Measurements from ENCODE around the gene ASF1B. TPM values are rescaled to one million over a fixed set of nuclear protein-coding genes. Genes with fewer than 3 reads are reported as not detected.

The ASF1B gene
- total and polyA plus RNA-seq, 2 donors (not counting 3 experiments of a cell fraction or from before 2014, with no cell fraction given), result 39.1 to 42.4 TPM

- no peaks in the 10 kb centered on the region for H4K20me1 ChIP-seq (replicated peaks; ENCODE audit: control insufficient read depth, extremely low read depth, insufficient read depth, low read length)
- no peak overlapping the region for H3K4me2 ChIP-seq (ENCODE audit: insufficient read depth, low read length)
- H3K9me3 ChIP-seq (replicated peaks; ENCODE audit: control insufficient read depth, insufficient read depth, low read length), result no peaks in the 10 kb centered on the region
- no peak for FAIRE-seq
- no peaks in the 10 kb centered on the region for H3K9me1 ChIP-seq (replicated peaks; ENCODE audit: control insufficient read depth, extremely low read depth, insufficient read depth, low read length)
- no TSS peak for BruUV-seq (replicated peaks)
- no peak for DNase-seq (ENCODE audit: low read depth, low spot score)
- no peaks in the 10 kb centered on the region for H3K27me3 ChIP-seq (ENCODE audit: control insufficient read depth in 2 of 2, insufficient read depth in 2 of 2, low read length in 2 of 2)
- intact Hi-C loops (cut with micrococcal nuclease) (no loop called here), dilution Hi-C loops (cut with MboI; ENCODE audit: extremely low pct_ligation_motif_present, low sequenced_read_pairs) (no loop called here)
- H2AFZ ChIP-seq (ENCODE audit: low read depth, low read length), result no peak overlapping the region
- no peak overlapping the region for H3K27ac ChIP-seq (ENCODE audit: insufficient read depth, low read depth, low read length)
- POLR2A ChIA-PET, result no interaction called here
- H3K36me3 ChIP-seq (ENCODE audit: control insufficient read depth in 2 of 2, extremely low read depth in 1 of 2, insufficient read depth in 2 of 2, low read length in 2 of 2), result peaks cover 0 to 9% of the 10 kb centered on the region in 2 experiments
- CTCF ChIA-PET, result no interaction called here
- H3K79me2 ChIP-seq (ENCODE audit: control insufficient read depth, insufficient read depth, low read length), result no peaks in the 10 kb centered on the region
- H3K4me1 ChIP-seq (ENCODE audit: control insufficient read depth, extremely low read depth, insufficient read depth, low read length), result peaks cover 7% of the 10 kb centered on the region
- H3K4me3 ChIP-seq (replicated peaks in 1 of 3; ENCODE audit: insufficient read depth in 1 of 3, low read depth in 1 of 3, low read length in 3 of 3), result no peak overlapping the region
- TF ChIP-seq POLR2AphosphoS5 (IDR thresholded peaks at IDR 0.05; ENCODE audit: insufficient read depth, low read depth, low read length) (no peak), EZH2 (IDR thresholded peaks at IDR 0.05; ENCODE audit: borderline replicate concordance, low read depth, low read length, severe bottlenecking) (no peak), JUN (IDR thresholded peaks at IDR 0.05; ENCODE audit: borderline replicate concordance, insufficient read depth, insufficient read length, low read depth) (no peak)
- H3K9ac ChIP-seq (replicated peaks; ENCODE audit: extremely low read depth, insufficient read depth, low read length), result no peak overlapping the region
Measured at GRCh38 chr19:14086098-14086497, 50.3 kb downstream of the ASF1B start.

- no peaks in the 10 kb centered on the region for H3K27me3 ChIP-seq (ENCODE audit: control insufficient read depth in 2 of 2, insufficient read depth in 2 of 2, low read length in 2 of 2)
- no peak within 1 kb of the TSS for H3K9ac ChIP-seq (replicated peaks; ENCODE audit: extremely low read depth, insufficient read depth, low read length)
- intact Hi-C loops (cut with micrococcal nuclease) (no loop called here), dilution Hi-C loops (cut with MboI; ENCODE audit: extremely low pct_ligation_motif_present, low sequenced_read_pairs) (no loop called here)
- no peaks in the 10 kb centered on the region for H3K9me3 ChIP-seq (replicated peaks; ENCODE audit: control insufficient read depth, insufficient read depth, low read length)
- H2AFZ ChIP-seq (ENCODE audit: low read depth, low read length), result no peak within 1 kb of the TSS
- no peaks in the 10 kb centered on the region for H3K79me2 ChIP-seq (ENCODE audit: control insufficient read depth, insufficient read depth, low read length)
- BruUV-seq (replicated peaks), result no TSS peak
- H3K27ac ChIP-seq (ENCODE audit: insufficient read depth, low read depth, low read length), result no peak within 1 kb of the TSS
- POLR2A ChIA-PET, result no interaction called here
- H3K36me3 ChIP-seq (ENCODE audit: control insufficient read depth in 2 of 2, extremely low read depth in 1 of 2, insufficient read depth in 2 of 2, low read length in 2 of 2), result peaks cover 0 to 9% of the 10 kb centered on the region in 2 experiments
- no peak for FAIRE-seq
- no peak for TF ChIP-seq EZH2 (IDR thresholded peaks at IDR 0.05; ENCODE audit: borderline replicate concordance, low read depth, low read length, severe bottlenecking)
- TF ChIP-seq CTCF (IDR thresholded peaks at IDR 0.05; ENCODE audit: extremely low read depth in 1 of 2, insufficient read depth in 1 of 2, low read depth in 1 of 2, low read length in 2 of 2), result no peak
- no peak within 1 kb of the TSS for H3K4me2 ChIP-seq (ENCODE audit: insufficient read depth, low read length)
- H3K9me1 ChIP-seq (replicated peaks; ENCODE audit: control insufficient read depth, extremely low read depth, insufficient read depth, low read length), result no peaks in the 10 kb centered on the region
- H4K20me1 ChIP-seq (replicated peaks; ENCODE audit: control insufficient read depth, extremely low read depth, insufficient read depth, low read length), result no peaks in the 10 kb centered on the region
- CTCF ChIA-PET, result interaction anchor here (1.3 to 5.6 kb wide), 3 partner anchors 13 to 51 kb away, joined by 5 to 21 read pairs (median 7); partner anchors contain the start of genes ASF1B and MISP3
- no peak within 1 kb of the TSS for H3K4me3 ChIP-seq (replicated peaks in 1 of 3; ENCODE audit: insufficient read depth in 1 of 3, low read depth in 1 of 3, low read length in 3 of 3)
- H3K4me1 ChIP-seq (ENCODE audit: control insufficient read depth, extremely low read depth, insufficient read depth, low read length), result peaks cover 9% of the 10 kb centered on the region
- DNase-seq (ENCODE audit: low read depth, low spot score), result no peak
Measured at GRCh38 chr19:14085309-14085995, 50.9 kb downstream of the ASF1B start, which contains the start of gene C19orf67. Gene C19orf67 (minus strand): TSS chr19:14085783. CDS start chr19:14085627, 156 bp downstream.
